ENCODE data around the gene CDCP2. TPM values are rescaled to one million over a fixed set of nuclear protein-coding genes. Genes with fewer than 3 reads are reported as not detected.

The CDCP2 gene
- total RNA-seq, 1 experiment from 2014 or later: not detected

GRCh38 chr1:54117815-54118563, 34.8 kb downstream of the CDCP2 start (continued):
- TF ChIP-seq, protein P1, sequence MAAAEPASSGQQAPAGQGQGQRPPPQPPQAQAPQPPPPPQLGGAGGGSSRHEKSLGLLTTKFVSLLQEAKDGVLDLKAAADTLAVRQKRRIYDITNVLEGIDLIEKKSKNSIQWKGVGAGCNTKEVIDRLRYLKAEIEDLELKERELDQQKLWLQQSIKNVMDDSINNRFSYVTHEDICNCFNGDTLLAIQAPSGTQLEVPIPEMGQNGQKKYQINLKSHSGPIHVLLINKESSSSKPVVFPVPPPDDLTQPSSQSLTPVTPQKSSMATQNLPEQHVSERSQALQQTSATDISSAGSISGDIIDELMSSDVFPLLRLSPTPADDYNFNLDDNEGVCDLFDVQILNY (CRISPR knock-in tag; IDR thresholded peaks at IDR 0.05): no peak

GRCh38 chr1:54115520-54115919, 37.3 kb downstream of the CDCP2 start:
- ChIA-PET CTCF (no interaction called here), POLR2A (no interaction called here)
- ATAC-seq: no peak
- Mint-ChIP-seq H3K4me3 (no peak overlapping the region), H3K36me3 (no peaks in the 10 kb centered on the region), H3K9me3 (no peaks in the 10 kb centered on the region), H3K27ac (no peak overlapping the region), H3K4me1 (0 out of 2 replicates have a peak, but pooled peaks cover 2% of the 10 kb centered on the region), H3K27me3 (ENCODE audit: low read depth) (no peaks in the 10 kb centered on the region)
- DNase-seq (ENCODE audit: low spot score): no peak
- TF ChIP-seq SMAD4 (CRISPR knock-in tag; IDR thresholded peaks at IDR 0.05) (no peak), ZNF219 (CRISPR knock-in tag; IDR thresholded peaks at IDR 0.05; ENCODE audit: borderline replicate concordance) (no peak), ZBTB21 (CRISPR knock-in tag; IDR thresholded peaks at IDR 0.05; ENCODE audit: borderline replicate concordance) (no peak), SMAD3 (CRISPR knock-in tag; IDR thresholded peaks at IDR 0.05; ENCODE audit: borderline replicate concordance) (no peak), ZNF425 (CRISPR knock-in tag; conservative IDR thresholded peaks at IDR 0.05) (no peak), NR1H2 (CRISPR knock-in tag; IDR thresholded peaks at IDR 0.05) (no peak), ZNF671 (CRISPR knock-in tag; IDR thresholded peaks at IDR 0.05) (no peak), JUN (CRISPR knock-in tag; IDR thresholded peaks at IDR 0.05) (no peak), NR3C1 (CRISPR knock-in tag; conservative IDR thresholded peaks at IDR 0.05; ENCODE audit: low read depth) (no peak), OVOL2 (CRISPR knock-in tag; IDR thresholded peaks at IDR 0.05; ENCODE audit: borderline replicate concordance) (no peak), SP1 (CRISPR knock-in tag; conservative IDR thresholded peaks at IDR 0.05) (no peak), EMX1 (CRISPR knock-in tag; IDR thresholded peaks at IDR 0.05) (no peak), PRDM15 (CRISPR knock-in tag; IDR thresholded peaks at IDR 0.05) (no peak), ZNF423 (CRISPR knock-in tag; IDR thresholded peaks at IDR 0.05) (no peak), NFYB (CRISPR knock-in tag; conservative IDR thresholded peaks at IDR 0.05; ENCODE audit: low read depth) (no peak), PREB (CRISPR knock-in tag; IDR thresholded peaks at IDR 0.05; ENCODE audit: borderline replicate concordance) (no peak)
- TF ChIP-seq, protein P2, sequence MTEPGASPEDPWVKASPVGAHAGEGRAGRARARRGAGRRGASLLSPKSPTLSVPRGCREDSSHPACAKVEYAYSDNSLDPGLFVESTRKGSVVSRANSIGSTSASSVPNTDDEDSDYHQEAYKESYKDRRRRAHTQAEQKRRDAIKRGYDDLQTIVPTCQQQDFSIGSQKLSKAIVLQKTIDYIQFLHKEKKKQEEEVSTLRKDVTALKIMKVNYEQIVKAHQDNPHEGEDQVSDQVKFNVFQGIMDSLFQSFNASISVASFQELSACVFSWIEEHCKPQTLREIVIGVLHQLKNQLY (CRISPR knock-in tag; IDR thresholded peaks at IDR 0.05): no peak

Measured in WTC11 (cell line).